ENCODE measurements around the gene C1S. TPM values are rescaled to one million over a fixed set of nuclear protein-coding genes. Genes with fewer than 3 reads are reported as not detected.

C1S gene
- total and polyA plus RNA-seq, 2 experiments from 2014 or later: 4.9 to 9.7 TPM

DNA sequence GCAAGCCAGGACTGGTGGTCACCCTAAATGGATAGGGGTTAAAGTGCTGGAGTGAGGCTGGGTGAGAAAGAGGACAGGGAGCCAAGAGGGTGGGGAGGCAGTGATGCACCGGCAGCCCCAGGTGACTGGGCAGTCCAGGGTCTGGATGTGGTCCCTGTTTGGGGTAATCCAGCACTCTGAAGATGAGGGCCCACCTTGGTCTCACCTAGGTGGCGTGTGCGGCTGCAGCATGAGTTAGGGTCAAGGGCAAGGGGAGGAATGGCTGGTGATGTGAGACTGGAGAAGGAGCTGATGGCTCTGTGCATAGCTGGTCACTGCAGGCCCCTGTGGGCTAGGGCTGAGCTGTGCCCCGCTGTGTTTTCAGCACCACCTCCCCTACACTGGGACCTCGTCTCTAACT, 50.1 kb downstream of the C1S start:
- DNase-seq (ENCODE audit: low spot score): no peak
- Mint-ChIP-seq H3K9me3 (peaks cover 13% of the 10 kb centered on the region), H3K4me3 (no peak overlapping the region), H3K27me3 (ENCODE audit: insufficient read depth, low read depth, poor library complexity) (peaks cover 20% of the 10 kb centered on the region), H3K36me3 (ENCODE audit: low read depth) (peaks cover 19% of the 10 kb centered on the region), H3K27ac (no peak overlapping the region), H3K4me1 (peaks cover 16% of the 10 kb centered on the region)
- no peak overlapping the region for H2AFZ ChIP-seq
- H3K4me1 ChIP-seq (ENCODE audit: insufficient read depth): peaks cover 12% of the 10 kb centered on the region
- no peaks in the 10 kb centered on the region; the same call in 1 of the 2 replicates for H4K20me1 ChIP-seq (replicated peaks; ENCODE audit: insufficient read depth)
- H3K9me2 ChIP-seq (ENCODE audit: insufficient read depth): no peaks in the 10 kb centered on the region
- no peak overlapping the region for H3K4me2 ChIP-seq
- no peak for ATAC-seq
- no peak overlapping the region for H3K4me3 ChIP-seq
- H3K79me2 ChIP-seq (replicated peaks; ENCODE audit: insufficient read depth): peaks cover 14% of the 10 kb centered on the region; the same call in 1 of the 2 replicates
- H3K27ac ChIP-seq (ENCODE audit: low read depth): no peak overlapping the region
- H3K36me3 ChIP-seq (ENCODE audit: insufficient read depth): no peaks in the 10 kb centered on the region
- TF ChIP-seq POLR2AphosphoS5 (IDR thresholded peaks at IDR 0.05; ENCODE audit: low read depth): no peak
- TF ChIP-seq CREB1 (CRISPR knock-in tag; IDR thresholded peaks at IDR 0.05; ENCODE audit: low read depth): no peak
- TF ChIP-seq CTCF (conservative IDR thresholded peaks at IDR 0.05; ENCODE audit: low read depth in 2 of 2): no peak
- no peak for TF ChIP-seq ZNF331 (CRISPR knock-in tag; IDR thresholded peaks at IDR 0.05; ENCODE audit: low read depth)
- no peak for TF ChIP-seq ZNF114 (CRISPR knock-in tag; IDR thresholded peaks at IDR 0.05)
- no peak for TF ChIP-seq JUNB (IDR thresholded peaks at IDR 0.05; ENCODE audit: unreplicated experiment)
- H3F3A ChIP-seq (replicated peaks; ENCODE audit: low read depth): no peaks in the 10 kb centered on the region
- H3K27me3 ChIP-seq (ENCODE audit: insufficient read depth): no peaks in the 10 kb centered on the region

- Mint-ChIP-seq H3K27ac (no peak overlapping the region), H3K9me3 (peaks cover 3% of the 10 kb centered on the region; the same call in 1 of the 3 replicates), H3K36me3 (ENCODE audit: low read depth) (peaks cover 6% of the 10 kb centered on the region; the same call in 2 of the 3 replicates), H3K4me1 (peaks cover 16% of the 10 kb centered on the region), H3K27me3 (ENCODE audit: insufficient read depth, low read depth, poor library complexity) (peaks cover 20% of the 10 kb centered on the region), H3K4me3 (no peak overlapping the region)
- H2AFZ ChIP-seq: no peak overlapping the region
- H3K4me2 ChIP-seq: no peak overlapping the region
- no peaks in the 10 kb centered on the region for H3K27me3 ChIP-seq (ENCODE audit: insufficient read depth)
- no peaks in the 10 kb centered on the region for H3K9me2 ChIP-seq (ENCODE audit: insufficient read depth)
- peaks cover 12% of the 10 kb centered on the region for H3K4me1 ChIP-seq (ENCODE audit: insufficient read depth)
- H3K36me3 ChIP-seq (ENCODE audit: insufficient read depth): no peaks in the 10 kb centered on the region
- no peak overlapping the region for H3K27ac ChIP-seq (ENCODE audit: low read depth)
- no peak overlapping the region for H3K4me3 ChIP-seq
- DNase-seq (ENCODE audit: low spot score): no peak
- no peaks in the 10 kb centered on the region for H3F3A ChIP-seq (replicated peaks; ENCODE audit: low read depth)
- peaks cover 2% of the 10 kb centered on the region; the same call in 1 of the 2 replicates for H3K79me2 ChIP-seq (replicated peaks; ENCODE audit: insufficient read depth)
- no peaks in the 10 kb centered on the region for H4K20me1 ChIP-seq (replicated peaks; ENCODE audit: insufficient read depth)
- no peak for ATAC-seq
- TF ChIP-seq ETS1 (IDR thresholded peaks at IDR 0.05) (no peak), ZNF462 (CRISPR knock-in tag; IDR thresholded peaks at IDR 0.05) (no peak), NANOG (IDR thresholded peaks at IDR 0.05; ENCODE audit: borderline replicate concordance) (no peak), ZNF331 (CRISPR knock-in tag; IDR thresholded peaks at IDR 0.05; ENCODE audit: low read depth) (no peak), EZH2phosphoT487 (IDR thresholded peaks at IDR 0.05; ENCODE audit: unreplicated experiment) (no peak), CTCF (conservative IDR thresholded peaks at IDR 0.05; ENCODE audit: low read depth in 2 of 2) (no peak), CREB1 (CRISPR knock-in tag; IDR thresholded peaks at IDR 0.05; ENCODE audit: low read depth) (no peak), EZH2 (IDR thresholded peaks at IDR 0.05; ENCODE audit: low read depth, unreplicated experiment) (no peak)
These were observed 51.5 kb downstream of the C1S start for GRCh38 chr12:7112041-7112440.
